Upper lobe of left lung (tissue), 4 donors: Measurements from ENCODE around the gene BRD7.

Experiments used
- POLR2A ChIP-seq, 4 donors: fragments of 450-650 bp; IDR thresholded peaks; one replicate each; pipeline ENCODE4 v1.5.1; 2016 to 2017; ENCODE audit warnings: antibody characterized with exemption in 4 of 4, mild to moderate bottlenecking in 2 of 4
- POLR2AphosphoS5 ChIP-seq, 2 donors: sonication (generic); formaldehyde crosslinking; IDR thresholded peaks; one replicate each; pipeline ENCODE4 v1.5.1; 2017; ENCODE audit warnings: antibody characterized with exemption in 2 of 2
- TF ChIP-seq, protein P1 (sequence below), 6 experiments: fragments of 450-650 bp in 4 of 6; fragments of 200-600 bp in 2 of 6; sonication (generic) in 2 of 6; IDR thresholded peaks; one replicate each; pipeline ENCODE4 v1.5.1; 2016 to 2019; ENCODE audit warnings: antibody characterized with exemption in 6 of 6

DNA sequence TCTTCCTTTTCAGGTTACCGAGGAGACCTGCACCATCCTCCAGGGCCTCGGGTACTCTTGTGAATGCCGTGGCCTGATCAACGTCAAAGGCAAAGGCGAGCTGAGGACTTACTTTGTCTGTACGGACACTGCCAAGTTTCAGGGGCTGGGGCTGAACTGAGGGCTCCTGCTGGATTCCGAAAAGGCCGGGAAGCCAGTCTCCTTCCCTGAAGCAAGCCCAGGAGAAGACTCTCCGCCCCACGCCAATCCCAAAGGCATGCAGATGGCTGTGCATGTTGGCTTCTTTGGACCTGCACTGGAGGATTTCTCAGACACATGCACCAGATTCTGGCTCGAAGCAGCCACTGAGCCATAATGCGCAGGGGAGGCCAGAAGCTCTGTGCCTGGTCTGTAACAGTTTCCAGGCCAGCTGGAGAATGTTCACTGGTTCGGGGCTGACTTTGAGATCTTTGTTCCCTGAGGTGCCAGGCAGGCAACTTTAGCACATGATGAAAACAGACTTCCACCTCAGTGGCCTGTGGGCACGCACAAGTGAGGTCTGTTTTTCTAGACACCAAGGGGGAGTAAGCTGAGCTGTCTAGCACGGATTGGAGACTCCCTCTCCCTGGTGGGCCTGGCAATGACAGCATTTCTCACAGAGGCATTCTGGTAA, 53.3 kb downstream of the BRD7 start:
- no peak for TF ChIP-seq POLR2AphosphoS5 (IDR thresholded peaks at IDR 0.05)
- TF ChIP-seq, protein P1, sequence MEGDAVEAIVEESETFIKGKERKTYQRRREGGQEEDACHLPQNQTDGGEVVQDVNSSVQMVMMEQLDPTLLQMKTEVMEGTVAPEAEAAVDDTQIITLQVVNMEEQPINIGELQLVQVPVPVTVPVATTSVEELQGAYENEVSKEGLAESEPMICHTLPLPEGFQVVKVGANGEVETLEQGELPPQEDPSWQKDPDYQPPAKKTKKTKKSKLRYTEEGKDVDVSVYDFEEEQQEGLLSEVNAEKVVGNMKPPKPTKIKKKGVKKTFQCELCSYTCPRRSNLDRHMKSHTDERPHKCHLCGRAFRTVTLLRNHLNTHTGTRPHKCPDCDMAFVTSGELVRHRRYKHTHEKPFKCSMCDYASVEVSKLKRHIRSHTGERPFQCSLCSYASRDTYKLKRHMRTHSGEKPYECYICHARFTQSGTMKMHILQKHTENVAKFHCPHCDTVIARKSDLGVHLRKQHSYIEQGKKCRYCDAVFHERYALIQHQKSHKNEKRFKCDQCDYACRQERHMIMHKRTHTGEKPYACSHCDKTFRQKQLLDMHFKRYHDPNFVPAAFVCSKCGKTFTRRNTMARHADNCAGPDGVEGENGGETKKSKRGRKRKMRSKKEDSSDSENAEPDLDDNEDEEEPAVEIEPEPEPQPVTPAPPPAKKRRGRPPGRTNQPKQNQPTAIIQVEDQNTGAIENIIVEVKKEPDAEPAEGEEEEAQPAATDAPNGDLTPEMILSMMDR (IDR thresholded peaks at IDR 0.05): no peak
- no peak for TF ChIP-seq POLR2A (IDR thresholded peaks at IDR 0.05)
